Thyroid gland (tissue), 4 donors: ENCODE measurements around the gene KANSL3. TPM values are rescaled to one million over a fixed set of nuclear protein-coding genes. Genes with fewer than 3 reads are reported as not detected.
A peak's percentile ranks its signal among the peaks of the same experiment; 100 is the strongest.

Source experiments
- DNase-seq, 2 donors: peaks; one replicate each; pipeline ENCODE4 v3.0.0-alpha.2; 2019
- H3K27ac ChIP-seq, 3 donors: fragments of 200-600 bp; sonication (generic); 1 replicate in 2 of 3; 2 replicates in 1 of 3; pipeline ENCODE4 v1.5.1; 2016 to 2019; ENCODE audit warnings: mild to moderate bottlenecking in 1 of 3, moderate library complexity in 1 of 3
- H3K27me3 ChIP-seq: fragments of 200-600 bp; sonication (generic); one replicate; pipeline ENCODE4 v1.5.1; 2019
- H3K36me3 ChIP-seq, 2 donors: fragments of 200-600 bp; sonication (generic); one replicate each; pipeline ENCODE4 v1.5.1; 2016 to 2019
- H3K4me1 ChIP-seq, 2 donors: fragments of 200-600 bp; sonication (generic); one replicate each; pipeline ENCODE4 v1.5.1; 2017 to 2019
- H3K4me3 ChIP-seq, 3 donors: fragments of 200-600 bp; sonication (generic); replicated peaks in 1 of 3; 1 replicate in 2 of 3; 2 replicates in 1 of 3; pipeline ENCODE4 v1.5.1; 2016; ENCODE audit warnings: mild to moderate bottlenecking in 1 of 3
- H3K9me3 ChIP-seq: fragments of 200-600 bp; sonication (generic); one replicate; pipeline ENCODE4 v1.5.1; 2017
- CTCF ChIP-seq, 6 experiments: fragments of 200-600 bp in 3 of 6; fragments of 450-650 bp in 3 of 6; sonication (generic) in 3 of 6; IDR thresholded peaks; one replicate each; pipeline ENCODE4 v1.5.1; 2016 to 2019; ENCODE audit warnings: antibody characterized with exemption in 6 of 6, mild to moderate bottlenecking in 2 of 6, inconsistent platforms in 1 of 6, moderate library complexity in 1 of 6
- POLR2A ChIP-seq, 2 donors: fragments of 450-650 bp; IDR thresholded peaks; one replicate each; pipeline ENCODE4 v1.6.1; 2017; ENCODE audit warnings: antibody characterized with exemption in 2 of 2, mild to moderate bottlenecking in 2 of 2, moderate library complexity in 1 of 2
- WGBS, 2 donors: methylation state at CpG; one replicate each; pipeline ENCODE4 v1.1.5; 2017; 5-methylcytosine and 5-hydroxymethylcytosine counted together
- intact Hi-C: fragments of 100-400 bp; cut with DNase I; formaldehyde crosslinking; loops from one replicate; pipeline ENCODE4 v1.15.1; 2023
- total RNA-seq, 4 donors: library from RNA; depleted of rRNA; stranded (reverse); fragments of >200 nt; gene quantifications; one replicate each; pipeline ENCODE4 v1.2.3, GENCODE V29; 2016

KANSL3 gene
- total RNA-seq, 4 donors from 2014 or later = 46.2 to 65.5 (median 55.8) TPM

- Histone ChIP-seq H3K4me1 (peaks cover 30 to 32% of the 10 kb centered on the region in 2 donors), H3K27ac (peak overlapping the region in 2 of 3 donors; percentile 5 to 55), H3K9me3 (no peaks in the 10 kb centered on the region), H3K4me3 (no peak overlapping the region), H3K36me3 (peaks cover 8 to 12% of the 10 kb centered on the region in 2 donors), H3K27me3 (no peaks in the 10 kb centered on the region)
- 59 to 62% methylated on average over 4 of the region's 4 CpGs for WGBS, 2 donors
- intact Hi-C loops = loop anchor here (10.0 kb wide), 2 partner anchors 97 to 173 kb away; partner anchors contain the start of gene ARID5A
- TF ChIP-seq POLR2A (IDR thresholded peaks at IDR 0.05) (no peak), CTCF (IDR thresholded peaks at IDR 0.05) (no peak)
- peak; percentile 54 to 58 for DNase-seq
Measured at GRCh38 chr2:96631804-96632435, 6.2 kb downstream of the KANSL3 start.

- DNase-seq = no peak
- TF ChIP-seq CTCF (IDR thresholded peaks at IDR 0.05) (no peak), POLR2A (IDR thresholded peaks at IDR 0.05) (no peak)
- Histone ChIP-seq H3K27ac (no peak overlapping the region), H3K4me1 (peaks cover 0 to 9% of the 10 kb centered on the region in 2 donors), H3K9me3 (no peaks in the 10 kb centered on the region), H3K36me3 (peaks cover 8 to 12% of the 10 kb centered on the region in 2 donors), H3K4me3 (no peak overlapping the region), H3K27me3 (no peaks in the 10 kb centered on the region)
- 72 to 83% methylated on average over 2 of the region's 2 CpGs for WGBS, 2 donors
- intact Hi-C loops = no loop called here
Measured at GRCh38 chr2:96626553-96626942, 11.6 kb downstream of the KANSL3 start.

- WGBS, 2 donors = 54 to 62% methylated on average over 5 of the region's 5 CpGs
- H3K4me3 ChIP-seq = no peak overlapping the region
- TF ChIP-seq POLR2A (IDR thresholded peaks at IDR 0.05) = no peak
- no peak for TF ChIP-seq CTCF (IDR thresholded peaks at IDR 0.05)
- intact Hi-C loops = no loop called here
- DNase-seq = no peak
- H3K27me3 ChIP-seq = no peaks in the 10 kb centered on the region
- no peak overlapping the region for H3K27ac ChIP-seq
- no peaks in the 10 kb centered on the region for H3K9me3 ChIP-seq
- H3K36me3 ChIP-seq = peaks cover 4 to 8% of the 10 kb centered on the region in 2 donors
- H3K4me1 ChIP-seq = peaks cover 0 to 9% of the 10 kb centered on the region in 2 donors
Measured at GRCh38 chr2:96625571-96626552, 12.2 kb downstream of the KANSL3 start.

- Histone ChIP-seq H3K36me3 (peaks cover 8 to 9% of the 10 kb centered on the region in 2 donors), H3K4me1 (peaks cover 0 to 9% of the 10 kb centered on the region in 2 donors), H3K4me3 (no peak overlapping the region), H3K9me3 (no peaks in the 10 kb centered on the region), H3K27ac (no peak overlapping the region), H3K27me3 (no peaks in the 10 kb centered on the region)
- WGBS, 2 donors = 94 to 97% methylated on average over 3 of the region's 3 CpGs
- intact Hi-C loops = no loop called here
- TF ChIP-seq CTCF (IDR thresholded peaks at IDR 0.05) (no peak), POLR2A (IDR thresholded peaks at IDR 0.05) (no peak)
- no peak for DNase-seq
Measured at GRCh38 chr2:96623116-96623515, 15.0 kb downstream of the KANSL3 start.
